ENCODE measurements around the gene OR1I1. TPM values are rescaled to one million over a fixed set of nuclear protein-coding genes. Genes with fewer than 3 reads are reported as not detected.
A peak's percentile ranks its signal among the peaks of the same experiment; 100 is the strongest.

Gene OR1I1
- total RNA-seq, 1 experiment from 2014 or later: not detected

DNA sequence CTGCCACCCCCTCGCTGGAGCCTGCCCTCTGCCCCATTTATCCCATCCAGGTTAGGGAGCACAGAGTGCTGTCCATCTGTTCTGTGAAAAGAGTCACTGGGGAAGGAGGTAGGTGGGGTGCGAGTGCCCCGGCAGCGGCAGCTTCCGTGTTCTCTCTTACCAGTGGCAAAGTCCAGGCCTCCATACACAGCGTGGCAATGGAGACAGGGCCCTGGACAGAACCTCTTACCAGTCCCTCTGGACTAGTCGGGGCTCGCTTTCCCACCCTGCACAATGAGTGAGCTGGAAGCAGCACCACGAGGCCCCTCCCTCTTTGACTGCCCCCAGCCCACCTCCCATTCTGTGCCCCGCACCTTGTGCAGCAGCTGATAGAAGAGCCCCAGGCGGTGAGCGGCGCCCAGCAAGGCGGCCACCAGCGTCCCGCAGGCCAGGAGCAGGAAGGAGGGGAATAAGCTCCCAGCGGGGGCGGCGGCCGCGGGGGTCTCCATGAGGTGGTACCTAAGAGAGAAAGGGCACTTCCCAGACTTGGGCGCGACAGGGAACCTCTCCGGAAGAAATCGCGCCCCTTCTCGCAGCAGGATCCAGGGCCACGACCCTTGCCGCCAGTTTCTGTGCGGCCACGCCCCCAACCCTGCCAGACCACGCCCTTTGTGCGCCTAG, 42.7 kb downstream of the OR1I1 start:
- H3K4me2 ChIP-seq (ENCODE audit: low read depth, low read length, poor library complexity, severe bottlenecking): peak overlapping the region; percentile 91
- H3K27ac ChIP-seq (ENCODE audit: low read length): no peak overlapping the region
- peak overlapping the region; percentile 87 for H2AFZ ChIP-seq (ENCODE audit: low read length)
- H3K36me3 ChIP-seq (ENCODE audit: insufficient read depth, low read length): peaks cover 3% of the 10 kb centered on the region; the same call in 1 of the 2 replicates
- H3K9ac ChIP-seq (ENCODE audit: low read length): peak overlapping the region; percentile 94
- H3K4me1 ChIP-seq (ENCODE audit: low read length): peaks cover 12% of the 10 kb centered on the region
- H3K9me2 ChIP-seq (replicated peaks; ENCODE audit: insufficient read depth, low read length): no peaks in the 10 kb centered on the region
- H3K4me3 ChIP-seq (ENCODE audit: low read length): peak overlapping the region; percentile 90
- no peaks in the 10 kb centered on the region for H3K27me3 ChIP-seq (ENCODE audit: low read length)
- H4K20me1 ChIP-seq (ENCODE audit: insufficient read depth, low read depth, low read length): no peaks in the 10 kb centered on the region
- peaks cover 19% of the 10 kb centered on the region; the same call in 1 of the 2 replicates for H3K79me2 ChIP-seq (ENCODE audit: low read length)
- peak; percentile 63 for DNase-seq
- no peaks in the 10 kb centered on the region for H3K9me3 ChIP-seq (ENCODE audit: low read length)

- Histone ChIP-seq H3K36me3 (ENCODE audit: insufficient read depth, low read length) (no peaks in the 10 kb centered on the region; the same call in 1 of the 2 replicates), H3K27ac (ENCODE audit: low read length) (peak overlapping the region; percentile 55), H2AFZ (ENCODE audit: low read length) (peak overlapping the region; percentile 87), H3K9ac (ENCODE audit: low read length) (peak overlapping the region; percentile 94), H3K4me3 (ENCODE audit: low read length) (peak overlapping the region; percentile 90), H3K9me2 (replicated peaks; ENCODE audit: insufficient read depth, low read length) (no peaks in the 10 kb centered on the region), H3K27me3 (ENCODE audit: low read length) (no peaks in the 10 kb centered on the region), H3K9me3 (ENCODE audit: low read length) (no peaks in the 10 kb centered on the region), H3K4me1 (ENCODE audit: low read length) (peaks cover 12% of the 10 kb centered on the region), H3K79me2 (ENCODE audit: low read length) (peaks cover 19% of the 10 kb centered on the region; the same call in 1 of the 2 replicates), H3K4me2 (ENCODE audit: low read depth, low read length, poor library complexity, severe bottlenecking) (peak overlapping the region; percentile 91), H4K20me1 (ENCODE audit: insufficient read depth, low read depth, low read length) (no peaks in the 10 kb centered on the region)
- peak; percentile 100 for DNase-seq
Observed at GRCh38 chr19:15125232-15126067, 43.4 kb downstream of the OR1I1 start.

DNA sequence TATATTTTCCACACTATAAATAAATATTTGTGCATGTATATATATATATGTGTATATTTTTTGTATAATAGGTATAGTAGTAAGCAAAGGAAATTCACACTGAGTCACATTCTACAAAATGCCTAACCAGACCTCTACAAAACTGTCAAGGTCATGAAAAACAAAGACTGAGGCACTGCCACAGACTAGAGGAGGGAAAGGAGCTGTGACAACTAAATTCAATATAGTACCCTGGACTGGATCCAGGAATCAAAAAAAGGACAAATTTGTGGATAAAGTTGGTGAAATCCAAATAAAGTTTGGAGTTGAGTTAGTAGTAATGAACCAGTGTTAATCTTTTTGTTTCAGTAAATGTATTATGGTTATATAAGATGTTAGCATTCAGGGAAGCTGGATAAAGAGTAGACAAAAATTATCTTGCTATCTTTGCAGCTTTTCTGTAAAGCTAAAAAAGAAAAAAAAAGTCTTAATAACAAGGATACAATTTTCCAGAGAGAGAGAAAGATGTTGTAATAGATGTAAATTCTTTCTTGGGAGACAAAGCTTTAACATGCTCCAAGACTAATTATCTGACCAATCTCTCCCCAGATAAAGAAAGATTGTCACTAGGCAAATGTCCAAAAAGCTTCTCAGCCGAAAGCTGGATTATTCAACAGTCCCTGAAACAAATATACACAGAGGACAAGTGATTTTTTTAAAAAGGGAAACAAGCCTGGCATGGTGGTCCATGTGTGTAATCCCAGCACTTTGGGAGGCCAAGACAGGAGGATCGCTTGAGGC, 44.3 kb downstream of the OR1I1 start:
- Histone ChIP-seq H3K79me2 (ENCODE audit: low read length) (peaks cover 19% of the 10 kb centered on the region; the same call in 1 of the 2 replicates), H3K9ac (ENCODE audit: low read length) (peak overlapping the region; percentile 63), H3K9me2 (replicated peaks; ENCODE audit: insufficient read depth, low read length) (no peaks in the 10 kb centered on the region), H3K36me3 (ENCODE audit: insufficient read depth, low read length) (no peaks in the 10 kb centered on the region), H3K9me3 (ENCODE audit: low read length) (no peaks in the 10 kb centered on the region), H3K27me3 (ENCODE audit: low read length) (no peaks in the 10 kb centered on the region), H3K27ac (ENCODE audit: low read length) (0 out of 2 replicates have a peak overlapping the region, but pooled peaks have one; percentile 23), H2AFZ (ENCODE audit: low read length) (no peak overlapping the region), H3K4me1 (ENCODE audit: low read length) (peaks cover 12% of the 10 kb centered on the region), H3K4me3 (ENCODE audit: low read length) (peak overlapping the region; percentile 90), H4K20me1 (ENCODE audit: insufficient read depth, low read depth, low read length) (no peaks in the 10 kb centered on the region), H3K4me2 (ENCODE audit: low read depth, low read length, poor library complexity, severe bottlenecking) (peak overlapping the region; percentile 91)
- DNase-seq: peak; percentile 36

DNA sequence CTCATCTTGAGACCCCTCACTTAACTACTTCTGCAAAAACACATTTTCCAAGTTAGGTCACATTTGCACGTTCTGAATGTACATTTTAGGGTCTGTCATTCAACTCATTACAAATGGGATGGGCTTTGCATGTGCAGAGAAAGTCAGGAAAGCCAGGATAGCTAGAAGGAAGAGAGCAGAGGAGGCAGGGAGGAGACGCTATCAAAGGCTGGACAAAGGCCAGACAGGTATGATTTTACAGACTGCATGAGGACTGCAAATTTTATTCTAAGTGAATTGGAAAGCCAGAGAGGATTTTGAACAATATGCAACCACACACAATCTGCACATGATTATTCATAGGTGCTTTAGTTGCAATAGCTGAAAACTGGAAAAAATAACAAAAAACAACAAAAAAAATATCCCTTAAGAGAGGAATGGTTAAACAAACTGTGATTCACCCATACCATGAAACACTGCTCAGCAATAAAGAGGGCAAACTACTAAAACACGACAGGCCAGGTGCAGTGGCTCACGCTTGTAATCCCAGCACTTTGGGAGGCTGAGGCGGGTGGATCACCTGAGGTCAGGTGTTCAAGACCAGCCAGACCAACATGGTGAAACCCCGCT, 46.3 kb downstream of the OR1I1 start:
- no peaks in the 10 kb centered on the region for H4K20me1 ChIP-seq (ENCODE audit: insufficient read depth, low read depth, low read length)
- no peak overlapping the region for H3K4me2 ChIP-seq (ENCODE audit: low read depth, low read length, poor library complexity, severe bottlenecking)
- H3K9me3 ChIP-seq (ENCODE audit: low read length): no peaks in the 10 kb centered on the region
- H3K27me3 ChIP-seq (ENCODE audit: low read length): no peaks in the 10 kb centered on the region
- H3K27ac ChIP-seq (ENCODE audit: low read length): no peak overlapping the region
- H3K9me2 ChIP-seq (replicated peaks; ENCODE audit: insufficient read depth, low read length): no peaks in the 10 kb centered on the region
- peaks cover 12% of the 10 kb centered on the region for H3K4me1 ChIP-seq (ENCODE audit: low read length)
- no peak overlapping the region for H3K9ac ChIP-seq (ENCODE audit: low read length)
- DNase-seq: peak; percentile 4
- H3K36me3 ChIP-seq (ENCODE audit: insufficient read depth, low read length): no peaks in the 10 kb centered on the region
- H2AFZ ChIP-seq (ENCODE audit: low read length): no peak overlapping the region
- no peak overlapping the region for H3K4me3 ChIP-seq (ENCODE audit: low read length)
- H3K79me2 ChIP-seq (ENCODE audit: low read length): peaks cover 17% of the 10 kb centered on the region; the same call in 1 of the 2 replicates

- H3K9me2 ChIP-seq (replicated peaks; ENCODE audit: insufficient read depth, low read length): no peaks in the 10 kb centered on the region
- no peaks in the 10 kb centered on the region for H3K9me3 ChIP-seq (ENCODE audit: low read length)
- no peak overlapping the region for H3K27ac ChIP-seq (ENCODE audit: low read length)
- no peak overlapping the region for H3K4me3 ChIP-seq (ENCODE audit: low read length)
- no peak overlapping the region for H2AFZ ChIP-seq (ENCODE audit: low read length)
- H3K27me3 ChIP-seq (ENCODE audit: low read length): no peaks in the 10 kb centered on the region
- no peaks in the 10 kb centered on the region for H4K20me1 ChIP-seq (ENCODE audit: insufficient read depth, low read depth, low read length)
- DNase-seq: peak; percentile 15
- peaks cover 6% of the 10 kb centered on the region for H3K4me1 ChIP-seq (ENCODE audit: low read length)
- H3K9ac ChIP-seq (ENCODE audit: low read length): no peak overlapping the region
- H3K4me2 ChIP-seq (ENCODE audit: low read depth, low read length, poor library complexity, severe bottlenecking): no peak overlapping the region
- H3K79me2 ChIP-seq (ENCODE audit: low read length): no peaks in the 10 kb centered on the region; the same call in 1 of the 2 replicates
- H3K36me3 ChIP-seq (ENCODE audit: insufficient read depth, low read length): no peaks in the 10 kb centered on the region
Observed at GRCh38 chr19:15129856-15130585, 48.0 kb downstream of the OR1I1 start.

- Histone ChIP-seq H3K79me2 (ENCODE audit: low read length) (no peaks in the 10 kb centered on the region), H4K20me1 (ENCODE audit: insufficient read depth, low read depth, low read length) (no peaks in the 10 kb centered on the region), H3K4me3 (ENCODE audit: low read length) (no peak overlapping the region), H3K4me2 (ENCODE audit: low read depth, low read length, poor library complexity, severe bottlenecking) (no peak overlapping the region), H3K9me3 (ENCODE audit: low read length) (no peaks in the 10 kb centered on the region), H3K36me3 (ENCODE audit: insufficient read depth, low read length) (no peaks in the 10 kb centered on the region), H3K9me2 (replicated peaks; ENCODE audit: insufficient read depth, low read length) (no peaks in the 10 kb centered on the region), H3K4me1 (ENCODE audit: low read length) (no peaks in the 10 kb centered on the region), H3K27me3 (ENCODE audit: low read length) (no peaks in the 10 kb centered on the region), H2AFZ (ENCODE audit: low read length) (no peak overlapping the region), H3K9ac (ENCODE audit: low read length) (no peak overlapping the region), H3K27ac (ENCODE audit: low read length) (no peak overlapping the region)
- DNase-seq: peak; percentile 5
Observed at GRCh38 chr19:15136234-15136954, 54.4 kb downstream of the OR1I1 start.

DNA sequence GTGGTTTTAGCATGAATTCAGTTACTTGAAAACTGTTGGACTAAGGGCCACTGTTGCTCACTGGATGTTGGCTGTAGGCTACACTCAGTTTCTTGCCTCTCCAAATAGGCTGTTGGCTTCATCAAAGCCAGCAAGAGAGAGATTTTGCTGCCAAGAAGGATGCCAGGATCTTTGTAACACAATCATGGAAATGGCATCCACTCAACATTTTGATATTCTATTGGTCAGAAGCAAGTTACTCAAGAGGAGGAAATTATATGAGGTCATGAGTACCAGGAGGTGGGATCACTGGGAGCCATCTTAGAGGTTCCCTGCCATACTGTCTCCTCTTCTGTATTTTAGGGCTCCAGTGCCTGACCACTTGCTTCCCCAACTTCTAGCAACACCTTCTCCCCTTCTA, 55.8 kb downstream of the OR1I1 start:
- Histone ChIP-seq H3K4me2 (ENCODE audit: low read depth, low read length, poor library complexity, severe bottlenecking) (no peak overlapping the region), H3K36me3 (ENCODE audit: insufficient read depth, low read length) (no peaks in the 10 kb centered on the region), H3K9ac (ENCODE audit: low read length) (no peak overlapping the region), H3K4me3 (ENCODE audit: low read length) (no peak overlapping the region), H3K9me2 (replicated peaks; ENCODE audit: insufficient read depth, low read length) (no peaks in the 10 kb centered on the region), H3K9me3 (ENCODE audit: low read length) (no peaks in the 10 kb centered on the region), H3K27me3 (ENCODE audit: low read length) (no peaks in the 10 kb centered on the region), H3K79me2 (ENCODE audit: low read length) (no peaks in the 10 kb centered on the region), H4K20me1 (ENCODE audit: insufficient read depth, low read depth, low read length) (no peaks in the 10 kb centered on the region), H3K27ac (ENCODE audit: low read length) (no peak overlapping the region), H2AFZ (ENCODE audit: low read length) (no peak overlapping the region), H3K4me1 (ENCODE audit: low read length) (no peaks in the 10 kb centered on the region)
- no peak for DNase-seq

All from Karpas-422 (cell line).